Upper lobe of left lung (tissue), 4 donors: ENCODE data around the gene STX1A.

ENCODE experiments used
- POLR2A ChIP-seq, 4 donors: fragments of 450-650 bp; IDR thresholded peaks; one replicate each; pipeline ENCODE4 v1.5.1; 2016 to 2017; ENCODE audit warnings: antibody characterized with exemption in 4 of 4, mild to moderate bottlenecking in 2 of 4
- POLR2AphosphoS5 ChIP-seq, 2 donors: sonication (generic); formaldehyde crosslinking; IDR thresholded peaks; one replicate each; pipeline ENCODE4 v1.5.1; 2017; ENCODE audit warnings: antibody characterized with exemption in 2 of 2
- TF ChIP-seq, protein P1 (sequence below), 6 experiments: fragments of 450-650 bp in 4 of 6; fragments of 200-600 bp in 2 of 6; sonication (generic) in 2 of 6; IDR thresholded peaks; one replicate each; pipeline ENCODE4 v1.5.1; 2016 to 2019; ENCODE audit warnings: antibody characterized with exemption in 6 of 6

DNA sequence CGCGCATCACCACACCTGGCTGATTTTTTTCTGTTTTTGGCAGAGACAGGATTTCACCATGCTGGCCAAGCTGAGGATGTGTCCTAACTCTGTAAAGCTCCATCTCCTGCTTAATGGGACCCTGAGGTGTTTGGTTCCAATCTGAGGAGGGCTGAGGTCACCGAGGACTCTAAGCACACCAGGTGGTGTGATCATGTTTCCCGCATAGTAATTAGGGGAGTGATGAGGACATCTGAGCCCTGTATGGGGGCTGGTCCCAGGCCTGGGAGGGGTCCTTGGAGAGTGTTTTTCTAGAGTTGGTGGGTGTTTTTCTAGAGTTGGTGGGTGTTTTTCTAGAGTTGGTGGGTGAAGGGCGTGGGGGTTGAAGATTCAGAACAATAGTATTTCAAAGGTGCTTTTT, 22.1 kb upstream of the STX1A start:
- TF ChIP-seq, protein P1, sequence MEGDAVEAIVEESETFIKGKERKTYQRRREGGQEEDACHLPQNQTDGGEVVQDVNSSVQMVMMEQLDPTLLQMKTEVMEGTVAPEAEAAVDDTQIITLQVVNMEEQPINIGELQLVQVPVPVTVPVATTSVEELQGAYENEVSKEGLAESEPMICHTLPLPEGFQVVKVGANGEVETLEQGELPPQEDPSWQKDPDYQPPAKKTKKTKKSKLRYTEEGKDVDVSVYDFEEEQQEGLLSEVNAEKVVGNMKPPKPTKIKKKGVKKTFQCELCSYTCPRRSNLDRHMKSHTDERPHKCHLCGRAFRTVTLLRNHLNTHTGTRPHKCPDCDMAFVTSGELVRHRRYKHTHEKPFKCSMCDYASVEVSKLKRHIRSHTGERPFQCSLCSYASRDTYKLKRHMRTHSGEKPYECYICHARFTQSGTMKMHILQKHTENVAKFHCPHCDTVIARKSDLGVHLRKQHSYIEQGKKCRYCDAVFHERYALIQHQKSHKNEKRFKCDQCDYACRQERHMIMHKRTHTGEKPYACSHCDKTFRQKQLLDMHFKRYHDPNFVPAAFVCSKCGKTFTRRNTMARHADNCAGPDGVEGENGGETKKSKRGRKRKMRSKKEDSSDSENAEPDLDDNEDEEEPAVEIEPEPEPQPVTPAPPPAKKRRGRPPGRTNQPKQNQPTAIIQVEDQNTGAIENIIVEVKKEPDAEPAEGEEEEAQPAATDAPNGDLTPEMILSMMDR (IDR thresholded peaks at IDR 0.05) = no peak
- TF ChIP-seq POLR2A (IDR thresholded peaks at IDR 0.05) (no peak), POLR2AphosphoS5 (IDR thresholded peaks at IDR 0.05) (no peak)
